Measurements from ENCODE around the gene UBASH3B.

GRCh38 chr11:122646549-122647340 lies 8.8 kb upstream of the UBASH3B start:
- TF ChIP-seq CTCF (IDR thresholded peaks at IDR 0.05; ENCODE audit: low read depth, low read length) = no peak
- TF ChIP-seq EZH2phosphoT487 (IDR thresholded peaks at IDR 0.05; ENCODE audit: low read depth) = no peak
